Forelimb muscle (tissue), 1 donor: ENCODE results near the gene PILRA. TPM values are rescaled to one million over a fixed set of nuclear protein-coding genes. Genes with fewer than 3 reads are reported as not detected.
"Not testable (repeated sequence)": the region's sequence is repeated elsewhere in the genome, so short reads cannot be mapped to it uniquely, and the experiment has no call there.

ENCODE experiments used
- DNase-seq: peaks from one replicate; pipeline ENCODE4 v3.0.0-alpha.2; 2013; ENCODE audit warnings: low read depth
- polyA plus RNA-seq: library from polyadenylated mRNA; unstranded; fragments of 120-200 nt; gene quantifications from one replicate; pipeline ENCODE4 v1.2.1, GENCODE V29; 2013; ENCODE audit not compliant: insufficient read length

PILRA gene
- polyA plus RNA-seq, 1 donor = 2.6 TPM

DNA sequence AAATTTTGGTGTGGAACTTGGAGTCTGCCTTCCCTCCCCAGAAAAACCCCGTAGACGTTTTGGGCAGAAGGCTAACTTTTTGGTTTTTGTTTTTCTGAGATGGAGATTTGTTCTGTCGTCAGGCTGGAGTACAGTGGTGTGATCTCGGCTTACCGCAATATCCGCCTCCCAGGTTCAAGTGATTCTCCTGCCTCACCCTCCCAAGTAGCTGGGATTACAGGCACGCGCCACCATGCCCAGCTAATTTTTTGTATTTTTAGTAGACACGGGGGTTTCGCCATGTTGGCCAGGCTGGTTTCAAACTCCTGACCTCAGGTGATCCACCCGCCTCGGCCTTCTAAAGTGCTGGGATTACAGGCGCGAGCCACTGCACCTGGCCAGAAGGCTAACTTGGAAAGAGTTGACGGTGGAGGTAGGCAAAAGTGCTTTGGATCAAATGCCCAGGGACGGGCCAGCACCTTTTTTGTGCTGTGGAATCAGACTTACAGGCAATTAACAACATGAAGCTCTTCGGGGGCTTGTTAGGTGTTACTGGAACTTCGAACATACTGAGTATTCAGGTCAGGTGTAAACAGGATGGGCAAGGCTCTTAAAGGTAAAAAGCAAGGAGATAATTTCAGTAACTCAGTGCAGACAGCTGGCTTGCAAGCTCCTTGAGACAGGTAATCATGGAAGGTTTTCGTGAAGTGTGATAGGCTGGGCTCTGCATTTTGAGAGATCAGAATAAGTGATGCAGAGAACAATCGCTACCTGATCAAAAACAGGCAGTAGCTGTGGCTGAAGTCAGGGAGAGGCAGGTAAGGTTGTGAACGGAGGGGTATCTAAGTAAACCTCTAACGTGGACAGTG is 61.2 kb downstream of the PILRA start:
- DNase-seq = no peak

DNA sequence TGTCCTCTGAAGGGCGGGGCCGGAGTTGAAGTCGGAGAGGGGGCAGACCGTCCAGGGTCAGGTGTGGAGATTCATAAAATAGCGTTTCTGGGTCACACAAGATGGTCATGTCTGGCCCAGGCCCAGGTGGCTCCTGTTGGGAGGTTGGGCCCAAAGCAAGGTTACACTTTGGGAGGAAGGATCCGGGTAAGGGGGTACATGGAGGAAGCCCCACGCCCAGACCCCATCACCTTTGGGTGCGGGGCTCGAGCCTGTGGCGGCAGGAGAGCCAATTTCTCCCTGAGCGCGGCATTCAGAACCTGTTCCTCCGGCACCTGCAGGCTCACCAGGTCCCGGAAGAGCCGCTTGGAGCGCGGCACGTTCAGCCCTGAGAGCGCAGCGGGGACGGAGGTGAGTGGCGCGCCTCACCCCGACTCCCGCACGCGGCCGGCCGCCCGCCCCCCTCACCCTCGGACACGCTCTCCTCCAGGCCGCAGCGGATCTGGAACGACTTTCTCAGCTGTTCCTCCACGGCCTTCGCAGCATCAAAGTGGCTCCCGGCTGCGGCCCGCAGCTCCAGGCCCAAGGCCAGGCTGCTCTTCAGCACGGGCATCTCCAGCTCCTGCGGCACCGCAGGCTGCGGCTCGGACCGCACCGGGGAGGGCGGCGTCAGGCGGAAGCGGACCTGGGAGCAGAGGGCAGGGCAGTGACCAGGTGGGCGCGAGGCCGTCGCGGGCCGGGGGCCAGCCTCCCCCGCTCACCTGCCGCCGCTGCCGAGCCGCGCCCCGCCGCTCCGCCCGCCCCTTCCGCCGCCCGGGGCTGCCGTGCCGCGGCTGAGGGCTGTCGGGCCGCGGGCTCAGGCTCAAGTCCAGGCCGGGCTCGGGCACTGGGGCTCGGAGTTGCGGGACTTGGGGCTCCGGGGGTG is 62.4 kb downstream of the PILRA start:
- DNase-seq = no peak

DNA sequence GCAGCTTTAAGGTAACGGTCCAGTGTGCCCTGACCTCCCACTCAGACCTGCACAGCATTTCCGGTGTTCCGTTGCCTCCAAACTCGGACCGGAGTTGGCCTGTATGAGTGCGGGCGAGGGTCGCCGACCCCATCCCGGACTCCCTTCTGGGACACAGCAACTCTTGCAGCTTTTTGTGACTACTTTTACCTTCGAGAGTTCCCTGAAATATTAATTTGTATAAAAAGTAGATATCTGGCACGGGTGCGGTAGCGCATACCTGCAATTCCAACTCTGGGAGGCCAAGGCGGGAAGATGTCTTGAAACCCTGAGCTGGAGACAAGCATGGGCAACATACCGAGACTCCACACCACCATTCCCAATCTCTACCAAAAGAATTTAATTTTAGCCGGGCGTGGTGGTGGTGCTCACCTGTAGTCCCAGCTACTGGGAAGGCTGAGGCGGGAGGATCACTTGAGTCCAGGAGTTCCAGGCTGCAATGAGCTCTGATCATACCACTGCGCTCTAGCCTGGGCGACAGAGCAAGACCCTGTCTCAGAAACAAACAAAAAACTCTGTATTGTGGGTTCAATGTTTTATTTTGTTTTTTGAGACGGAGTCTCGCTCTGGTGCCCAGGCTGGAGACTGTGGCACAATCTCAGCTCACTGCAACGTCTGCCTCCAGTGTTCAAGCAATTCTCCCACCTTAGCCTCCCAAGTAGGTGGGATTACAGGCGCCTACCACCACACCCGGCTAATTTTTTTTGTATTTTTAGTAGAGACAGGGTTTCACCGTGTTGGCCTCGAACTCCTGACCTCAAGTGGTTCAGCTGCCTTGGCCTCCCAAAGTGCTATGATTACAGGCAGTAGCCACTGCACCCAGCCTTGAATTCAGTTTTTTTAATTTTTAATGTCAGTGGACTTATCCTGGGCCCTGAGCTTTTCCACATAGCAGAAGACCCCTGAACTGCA is 64.1 kb downstream of the PILRA start:
- no peak for DNase-seq

DNA sequence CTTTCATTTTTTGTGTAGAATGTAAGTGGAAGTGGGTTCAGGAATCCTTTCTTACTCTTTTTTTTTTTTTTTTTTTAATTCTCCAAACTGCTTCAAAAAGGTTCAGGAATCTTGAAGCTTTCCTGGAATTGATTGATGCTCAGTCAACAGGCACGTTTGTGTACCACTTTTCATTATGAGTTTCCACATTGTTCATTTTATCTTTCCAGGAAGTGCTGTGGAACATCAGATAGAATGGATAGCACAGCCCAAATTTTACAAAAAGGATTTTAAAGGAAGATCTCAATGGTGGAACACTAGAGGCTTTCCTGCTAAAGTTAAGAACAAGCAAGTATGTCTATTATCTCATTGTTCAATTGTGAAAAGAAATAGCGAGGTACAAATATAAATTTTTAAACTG is 64.9 kb downstream of the PILRA start:
- DNase-seq = no peak

DNA sequence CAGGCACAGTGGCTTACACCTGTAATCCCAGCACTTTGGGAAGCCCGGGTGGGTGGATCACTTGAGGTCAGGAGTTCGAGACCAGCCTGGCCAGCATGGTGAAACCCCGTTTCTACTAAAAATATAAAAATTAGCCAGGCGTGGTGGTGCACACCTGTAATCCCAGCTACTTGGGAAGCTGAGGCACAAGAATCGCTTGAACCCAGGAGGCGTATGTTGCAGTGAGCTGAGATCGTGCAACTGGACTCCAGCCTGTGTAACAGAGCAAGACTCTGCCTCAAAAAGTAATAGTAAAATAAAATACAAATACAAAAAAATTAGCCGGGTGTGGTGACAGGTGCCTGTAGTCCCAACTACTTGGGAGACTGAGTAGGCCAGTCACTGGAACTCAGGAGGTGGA is 65.4 kb downstream of the PILRA start:
- DNase-seq = not testable (repeated sequence)

DNA sequence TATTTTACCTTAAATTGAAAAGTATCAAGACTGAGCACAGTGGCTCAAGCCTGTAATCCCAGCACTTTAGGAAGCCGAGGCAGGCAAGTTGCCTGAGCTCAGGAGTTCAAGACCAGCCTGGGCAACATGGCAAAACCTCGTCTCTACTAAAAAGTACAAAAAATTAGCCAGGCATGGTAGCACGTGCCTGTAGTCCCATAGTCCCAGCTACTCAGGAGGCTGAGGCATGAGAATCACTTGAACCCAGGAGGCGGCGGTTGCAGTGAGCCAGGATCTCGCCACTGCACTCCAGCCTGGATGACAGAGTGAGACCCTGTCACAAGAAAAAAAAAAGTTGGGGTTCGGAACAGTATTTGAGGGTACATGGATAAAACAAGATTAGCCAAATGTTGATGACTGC is 66.0 kb downstream of the PILRA start:
- not testable (repeated sequence) for DNase-seq

DNA sequence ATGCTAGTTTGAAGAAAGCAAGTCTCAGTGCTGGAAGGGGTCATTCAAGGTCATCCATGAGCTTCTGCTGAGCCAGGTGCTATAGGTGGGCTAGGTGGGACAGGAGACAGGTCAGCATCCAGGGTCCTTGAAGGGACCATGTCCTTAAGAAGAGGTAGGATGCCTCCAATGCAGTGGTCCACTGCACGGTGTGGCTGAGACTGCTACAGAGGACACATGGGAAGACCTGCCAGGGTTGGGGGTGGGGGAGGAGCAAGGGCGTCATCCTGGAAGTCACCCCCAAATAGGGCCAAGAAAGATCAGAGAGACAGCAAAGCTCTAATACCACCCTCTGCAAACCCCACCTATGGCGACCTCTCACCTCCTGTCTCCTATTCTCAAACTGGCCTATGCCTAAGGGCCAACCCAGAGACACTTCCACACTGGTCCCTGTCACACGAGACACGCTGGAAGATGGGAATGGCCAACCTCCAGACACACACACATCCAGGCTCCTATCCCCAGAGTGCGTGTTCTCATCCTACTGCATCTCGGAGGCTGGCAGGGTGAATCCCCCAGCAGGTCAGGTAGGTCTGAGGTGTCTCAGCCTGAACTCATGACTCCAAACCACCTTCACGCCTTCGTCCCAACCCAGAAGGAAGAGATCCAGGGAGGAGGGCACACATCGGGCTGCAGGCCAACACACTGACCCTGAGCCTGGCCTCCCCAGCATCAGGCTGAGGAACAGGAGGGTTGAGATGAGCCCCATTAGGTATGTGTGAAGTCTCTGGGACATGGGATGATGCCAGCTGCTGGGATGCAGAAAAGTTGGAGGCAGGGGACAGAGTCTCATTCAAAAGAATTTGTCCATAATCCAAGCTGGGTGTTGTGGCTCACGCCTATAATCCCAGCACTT is 68.6 kb downstream of the PILRA start:
- DNase-seq = no peak

DNA sequence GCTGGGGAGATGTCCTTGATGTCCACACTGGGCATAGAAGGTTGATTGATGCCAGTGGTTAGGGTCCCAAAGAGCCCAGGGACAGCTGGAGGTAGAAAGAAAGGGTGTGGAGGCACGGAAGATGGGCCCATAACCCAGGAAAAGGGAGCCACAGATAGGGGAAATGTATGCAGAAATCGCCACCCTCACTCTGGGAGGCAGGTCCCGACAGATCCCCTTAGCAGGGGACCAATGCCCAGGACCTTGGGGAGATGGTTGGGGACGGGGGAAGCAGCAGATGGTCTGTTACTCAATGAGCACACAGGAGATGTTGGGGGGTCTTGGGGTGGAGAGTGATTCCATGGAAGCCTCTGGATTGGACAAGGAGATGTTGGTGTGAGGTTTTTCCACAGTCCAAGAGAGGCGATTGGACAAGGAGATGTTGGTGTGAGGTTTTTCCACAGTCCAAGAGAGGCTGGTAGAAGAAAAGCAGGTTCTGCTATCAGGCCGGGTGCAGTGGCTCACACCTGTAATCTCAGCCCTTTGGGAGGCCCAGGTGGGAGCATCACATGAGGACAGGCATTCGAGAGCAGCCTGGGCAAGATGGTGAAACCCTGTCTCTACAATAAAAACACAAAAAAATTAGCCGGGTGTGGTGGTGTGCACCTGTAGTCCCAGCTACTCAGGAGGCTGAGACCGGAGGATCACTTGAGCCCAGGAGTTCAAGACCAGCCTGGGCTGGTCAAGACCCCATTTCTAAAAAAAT is 70.0 kb downstream of the PILRA start:
- no peak for DNase-seq

DNA sequence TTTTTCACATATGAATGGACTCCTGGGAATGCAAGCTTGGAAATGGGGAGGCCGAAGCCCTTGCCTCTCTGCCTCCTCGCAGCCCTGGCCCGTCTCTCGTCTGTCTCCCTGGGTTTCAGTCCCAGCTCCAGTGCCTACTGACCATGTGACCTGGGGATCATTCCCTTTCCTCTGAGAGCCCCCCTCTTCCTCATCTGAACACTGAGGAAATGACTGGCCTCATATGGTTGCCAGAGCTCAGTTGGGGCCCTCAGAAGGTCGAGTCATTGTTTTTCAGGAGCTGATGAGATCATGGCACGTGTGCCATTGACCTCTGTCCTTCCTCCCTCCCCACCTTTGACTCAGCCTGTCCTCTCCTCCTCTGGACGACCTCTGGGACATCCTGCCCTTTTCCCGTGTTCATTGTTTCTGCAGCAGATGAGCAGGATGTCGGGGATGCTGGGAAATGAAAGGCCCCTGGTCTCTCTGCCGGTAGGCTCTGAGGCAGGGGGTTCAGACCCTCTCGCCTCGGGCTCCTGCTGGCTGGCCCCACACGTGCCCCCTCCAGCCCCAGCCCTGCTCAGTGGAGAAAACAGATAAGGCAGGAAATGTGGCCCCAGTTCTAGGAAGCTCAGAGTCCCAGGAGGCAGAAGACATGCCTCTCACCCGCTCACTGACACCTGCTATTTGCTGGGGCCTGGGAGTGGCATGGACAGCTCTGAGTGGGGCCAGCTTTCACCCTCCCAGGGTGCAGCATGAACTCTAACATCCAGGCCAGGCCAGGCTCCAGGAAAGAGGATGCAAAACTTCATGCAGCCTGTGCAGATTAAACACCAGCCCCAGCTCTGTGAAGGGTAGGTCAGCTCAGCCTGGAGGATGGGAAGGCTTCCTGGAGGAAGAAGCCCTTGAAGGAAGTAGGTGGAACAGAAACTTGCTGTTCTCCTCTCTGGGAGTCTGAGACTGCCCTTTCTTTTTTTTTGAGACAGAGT is 71.3 kb downstream of the PILRA start:
- no peak for DNase-seq

DNA sequence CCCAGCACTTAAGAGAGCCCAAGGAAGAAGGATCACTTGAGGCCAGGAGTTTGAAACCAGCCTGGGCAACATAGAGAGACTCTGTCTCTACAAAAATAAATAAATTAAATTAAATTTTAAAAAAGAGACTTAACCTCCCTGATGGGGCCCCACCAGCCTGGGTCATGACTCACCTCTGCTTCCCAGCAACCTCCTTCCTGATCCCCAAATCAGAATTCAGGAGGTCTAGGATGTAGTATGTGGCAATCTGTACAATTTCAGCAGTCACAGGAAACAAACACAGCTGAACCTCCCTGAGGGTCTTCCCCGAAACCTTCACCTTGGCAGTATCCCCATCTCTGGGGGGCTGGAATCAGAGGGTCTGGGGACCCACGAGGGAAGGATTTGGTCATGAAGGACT is 72.8 kb downstream of the PILRA start:
- no peak for DNase-seq

DNA sequence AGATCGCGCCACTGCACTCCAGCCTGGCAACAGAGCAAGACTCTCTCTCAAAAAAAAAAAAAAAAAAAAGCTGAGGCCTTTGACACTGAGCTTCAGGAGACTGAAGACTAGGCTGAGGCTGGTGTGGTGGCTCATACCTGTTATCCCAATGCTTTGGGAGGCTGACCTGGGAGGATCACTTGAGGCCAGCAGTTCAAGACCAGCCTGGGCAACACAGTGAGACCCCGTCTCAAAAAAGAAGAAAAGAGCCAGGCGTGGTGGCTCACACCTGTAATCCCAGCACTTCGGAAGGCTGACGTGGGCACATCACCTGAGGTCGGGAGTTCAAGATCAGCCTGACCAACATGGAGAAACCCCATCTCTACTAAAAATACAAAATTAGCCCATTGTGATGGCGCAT is 74.1 kb downstream of the PILRA start:
- not testable (repeated sequence) for DNase-seq

DNA sequence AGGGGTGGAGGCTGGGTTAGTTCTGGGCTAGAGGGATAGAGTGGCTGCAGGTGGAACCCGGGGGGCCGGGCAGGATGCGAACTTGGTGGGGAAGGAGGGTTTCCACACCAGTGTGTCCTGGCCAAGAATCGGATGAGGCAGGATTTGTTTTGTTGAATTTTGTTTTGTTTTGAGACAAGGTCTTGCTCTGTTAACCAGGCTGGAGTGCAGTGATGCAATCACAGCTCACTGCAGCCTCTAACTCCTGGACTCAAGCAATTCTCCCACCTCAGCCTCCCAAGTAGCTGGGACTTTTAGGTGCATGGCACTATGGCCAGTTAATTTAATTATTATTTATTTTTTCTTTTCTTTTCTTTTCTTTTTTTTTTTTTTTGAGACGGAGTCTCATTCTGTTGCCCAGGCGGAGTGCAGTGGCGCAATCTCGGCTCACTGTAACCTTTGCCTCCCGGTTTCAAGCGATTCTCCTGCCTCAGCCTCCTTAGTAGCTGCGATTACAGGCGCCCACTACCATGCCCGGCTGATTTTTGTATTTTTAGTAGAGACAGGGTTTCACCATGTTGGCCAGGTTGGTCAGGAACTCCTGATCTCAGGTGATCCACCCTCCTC is 76.0 kb downstream of the PILRA start:
- DNase-seq = no peak

Other genes with a start within 250 kb of the PILRA start
- 1.5 TPM for gene MBLAC1, start 246.5 kb upstream of the PILRA start, polyA plus RNA-seq
- 54.1 TPM for gene LAMTOR4, start 224.6 kb upstream of the PILRA start, polyA plus RNA-seq
- gene TRAPPC14, start 214.8 kb upstream of the PILRA start, polyA plus RNA-seq = 13.0 TPM
- gene GAL3ST4, start 204.9 kb upstream of the PILRA start, polyA plus RNA-seq = 9.2 TPM
- gene GPC2, start 196.1 kb upstream of the PILRA start, polyA plus RNA-seq = 6.3 TPM
- 21.2 TPM for gene STAG3, start 195.6 kb upstream of the PILRA start, polyA plus RNA-seq
- gene PVRIG, start 153.5 kb upstream of the PILRA start, polyA plus RNA-seq = 9.1 TPM
- gene SPDYE3, start 65.8 kb upstream of the PILRA start, polyA plus RNA-seq = 5.7 TPM
- gene PILRB, start 15.4 kb upstream of the PILRA start, polyA plus RNA-seq = 20.7 TPM
- 5.9 TPM for gene ZCWPW1, start 55.2 kb downstream of the PILRA start, polyA plus RNA-seq
- 34.2 TPM for gene MEPCE, start 56.3 kb downstream of the PILRA start, polyA plus RNA-seq
- gene PPP1R35, start 63.0 kb downstream of the PILRA start, polyA plus RNA-seq = 16.7 TPM
- 1.7 TPM for gene SPACDR, start 90.8 kb downstream of the PILRA start, polyA plus RNA-seq
- gene TSC22D4, start 105.7 kb downstream of the PILRA start, polyA plus RNA-seq = 49.8 TPM
- gene NYAP1, start 110.4 kb downstream of the PILRA start, polyA plus RNA-seq = 1.8 TPM
- gene AGFG2, start 165.7 kb downstream of the PILRA start, polyA plus RNA-seq = 10.4 TPM
- 3.5 TPM for gene SAP25, start 200.4 kb downstream of the PILRA start, polyA plus RNA-seq
- gene LRCH4, start 212.6 kb downstream of the PILRA start, polyA plus RNA-seq = 25.3 TPM
- 1.0 TPM for gene FBXO24, start 212.8 kb downstream of the PILRA start, polyA plus RNA-seq
- gene PCOLCE, start 228.9 kb downstream of the PILRA start, polyA plus RNA-seq = 224 TPM
- gene MOSPD3, start 239.1 kb downstream of the PILRA start, polyA plus RNA-seq = 17.1 TPM